NCI-H510A treated with DMSO at 0.1 percent for 48 hours (cell line): Measurements from ENCODE around the gene KAT6B.

Experiments
- DNase-seq: peaks from one replicate; lab custom pipeline; 2025; lab: John Stamatoyannopoulos, UW

KAT6B gene

GRCh38 chr10:74955796-74956195 lies 129.4 kb downstream of the KAT6B start:
- no peak for DNase-seq

GRCh38 chr10:74956555-74957111 lies 130.2 kb downstream of the KAT6B start:
- no peak for DNase-seq

- DNase-seq, result no peak
Measured at GRCh38 chr10:74957285-74957961, 131.0 kb downstream of the KAT6B start.

DNA sequence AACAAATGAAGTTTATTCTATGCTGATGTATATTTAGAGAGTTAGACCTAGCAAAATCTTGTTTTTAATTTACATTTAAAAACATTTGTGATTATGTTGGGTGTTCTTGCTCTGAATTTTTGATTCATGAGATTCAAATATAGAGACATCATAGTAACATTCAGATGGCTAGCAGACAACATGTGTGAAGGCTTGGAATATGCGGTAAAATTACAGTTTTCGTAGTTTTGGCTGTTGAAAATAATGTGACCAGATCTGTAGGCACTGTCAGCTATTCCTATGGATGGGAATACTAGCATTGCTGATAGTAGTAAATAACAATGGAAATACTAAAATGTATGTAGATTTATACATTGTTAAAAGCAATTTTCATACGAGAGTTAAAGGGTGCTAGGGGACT lies 131.9 kb downstream of the KAT6B start:
- no peak for DNase-seq

- DNase-seq, result no peak
Measured at GRCh38 chr10:74960670-74961069, 134.3 kb downstream of the KAT6B start.

GRCh38 chr10:74962517-74962916 lies 136.1 kb downstream of the KAT6B start:
- no peak for DNase-seq

DNA sequence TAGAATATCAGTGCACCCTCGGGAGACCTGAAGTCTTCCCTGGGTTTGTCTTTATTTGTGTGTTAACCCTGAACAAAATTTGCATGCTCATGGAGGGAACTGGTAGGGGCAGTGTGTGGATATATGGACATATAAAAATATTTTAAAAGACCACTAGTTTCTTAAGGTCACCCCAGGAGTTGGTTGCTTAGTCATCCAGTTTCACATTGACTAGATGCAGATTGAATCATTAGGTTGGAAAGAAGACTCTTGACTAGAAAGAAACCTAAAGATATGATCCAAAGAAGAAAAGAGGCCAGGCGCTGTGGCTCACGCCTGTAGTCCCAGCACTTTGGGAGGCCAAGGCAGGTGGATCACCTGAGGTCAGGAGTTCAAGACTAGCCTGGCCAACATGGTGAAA lies 137.1 kb downstream of the KAT6B start:
- no peak for DNase-seq

- DNase-seq, result peak; percentile 81
Measured at GRCh38 chr10:74967911-74968666, 141.7 kb downstream of the KAT6B start.

- no peak for DNase-seq
Measured at GRCh38 chr10:74968667-74969061, 142.3 kb downstream of the KAT6B start.

GRCh38 chr10:74969093-74969492 lies 142.7 kb downstream of the KAT6B start:
- DNase-seq, result no peak

GRCh38 chr10:74969530-74969929 lies 143.1 kb downstream of the KAT6B start:
- no peak for DNase-seq

DNA sequence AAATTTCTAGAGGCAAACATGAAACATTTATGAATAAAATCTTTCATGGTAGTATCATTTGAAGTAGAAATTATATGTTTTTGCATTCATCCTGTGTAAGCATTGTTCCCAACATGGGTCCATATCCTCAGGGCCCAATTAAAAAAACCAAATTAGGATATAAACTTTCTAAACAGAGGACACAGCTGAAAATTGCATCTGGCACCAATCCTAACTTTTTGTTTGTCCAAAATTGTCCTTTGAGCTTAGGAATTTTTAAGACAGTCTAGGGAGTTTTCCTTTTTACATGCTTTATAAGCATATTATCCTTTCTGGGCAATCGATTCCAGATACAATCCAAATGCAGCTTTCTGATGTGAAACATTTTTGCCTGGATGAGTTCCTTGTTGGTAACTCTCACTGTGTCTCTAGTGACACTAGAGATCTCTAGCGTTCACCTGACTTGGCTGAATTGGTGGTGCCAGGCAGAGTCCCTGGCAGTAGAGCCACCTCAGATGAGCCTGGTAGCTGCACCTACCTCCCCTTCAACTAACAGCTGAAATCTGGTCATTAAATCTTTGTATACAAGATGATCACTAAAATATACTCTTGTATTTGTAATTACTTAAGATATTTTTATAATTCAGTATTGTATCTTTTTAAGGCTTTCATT lies 147.5 kb downstream of the KAT6B start:
- no peak for DNase-seq

DNA sequence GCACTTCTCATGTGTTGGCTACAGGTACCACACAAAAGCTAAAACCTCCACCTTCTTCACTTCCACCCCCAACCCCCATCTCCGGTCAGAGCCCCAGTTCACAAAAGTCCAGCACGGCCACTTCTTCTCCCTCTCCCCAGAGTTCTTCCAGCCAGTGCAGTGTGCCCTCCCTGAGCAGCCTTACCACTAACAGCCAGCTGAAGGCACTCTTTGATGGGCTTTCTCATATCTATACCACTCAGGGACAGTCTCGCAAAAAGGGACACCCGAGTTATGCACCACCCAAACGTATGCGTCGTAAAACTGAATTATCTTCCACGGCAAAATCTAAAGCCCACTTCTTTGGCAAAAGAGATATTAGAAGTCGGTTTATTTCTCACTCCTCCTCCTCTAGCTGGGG lies 149.4 kb downstream of the KAT6B start:
- DNase-seq, result no peak

DNA sequence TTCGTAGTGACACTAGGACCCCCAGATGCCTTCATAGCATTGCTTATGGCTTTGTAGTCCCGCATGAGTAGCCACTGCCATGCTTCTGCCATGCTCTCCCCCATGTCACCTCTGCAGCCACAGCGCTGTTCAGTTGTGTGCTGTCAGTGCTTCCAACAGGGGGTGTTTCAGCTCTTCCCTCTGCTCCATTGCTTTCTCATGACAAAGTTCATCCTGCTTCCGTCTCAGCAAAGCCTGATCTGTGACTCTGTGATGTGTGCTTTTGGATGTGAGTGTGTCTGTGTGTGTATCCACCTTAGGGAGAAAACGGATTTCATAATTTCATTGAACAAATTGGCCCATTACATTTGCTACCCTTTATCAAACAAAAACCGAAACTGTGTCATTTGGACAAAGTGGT lies 150.2 kb downstream of the KAT6B start:
- no peak for DNase-seq

DNA sequence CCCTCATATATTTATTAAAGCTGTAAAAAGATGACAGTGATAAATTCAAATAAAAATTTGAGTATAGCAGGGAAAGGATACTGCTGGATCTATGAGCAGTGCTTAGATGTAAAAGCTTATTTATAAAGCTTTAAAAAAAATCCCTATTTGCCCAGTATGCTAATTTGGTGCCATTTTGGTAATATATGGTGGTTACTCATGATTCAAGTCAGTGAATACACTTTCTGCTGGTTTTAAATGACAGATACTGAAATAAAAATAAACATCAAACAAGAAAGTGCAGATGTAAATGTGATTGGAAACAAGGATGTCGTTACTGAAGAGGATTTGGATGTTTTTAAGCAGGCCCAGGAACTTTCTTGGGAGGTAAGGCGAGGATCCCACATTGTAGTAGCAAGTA lies 150.7 kb downstream of the KAT6B start:
- no peak for DNase-seq

- DNase-seq, result no peak
Measured at GRCh38 chr10:74977913-74978847, 151.8 kb downstream of the KAT6B start.

- no peak for DNase-seq
Measured at GRCh38 chr10:74981831-74982633, 155.6 kb downstream of the KAT6B start.

GRCh38 chr10:74982634-74982982 lies 156.2 kb downstream of the KAT6B start:
- DNase-seq, result no peak

DNA sequence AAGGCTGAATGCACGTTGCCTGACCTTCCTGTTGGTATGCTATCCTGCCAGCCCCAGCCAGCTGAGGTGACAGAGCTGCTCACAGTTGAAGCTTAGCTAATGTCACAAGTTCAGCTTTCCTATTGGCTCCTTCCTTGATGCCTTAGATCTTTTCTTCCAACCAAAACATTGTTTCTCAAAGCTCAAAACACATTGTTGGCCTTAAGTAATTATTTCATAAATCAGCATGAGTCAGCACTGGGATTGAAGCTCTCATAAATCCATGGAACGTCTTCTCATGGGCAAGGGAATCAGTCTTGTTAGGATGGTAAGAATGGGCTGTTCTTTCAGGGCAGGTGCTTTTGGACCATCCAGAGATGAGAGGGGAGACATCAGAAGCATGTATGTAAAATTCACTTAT lies 157.0 kb downstream of the KAT6B start:
- no peak for DNase-seq

DNA sequence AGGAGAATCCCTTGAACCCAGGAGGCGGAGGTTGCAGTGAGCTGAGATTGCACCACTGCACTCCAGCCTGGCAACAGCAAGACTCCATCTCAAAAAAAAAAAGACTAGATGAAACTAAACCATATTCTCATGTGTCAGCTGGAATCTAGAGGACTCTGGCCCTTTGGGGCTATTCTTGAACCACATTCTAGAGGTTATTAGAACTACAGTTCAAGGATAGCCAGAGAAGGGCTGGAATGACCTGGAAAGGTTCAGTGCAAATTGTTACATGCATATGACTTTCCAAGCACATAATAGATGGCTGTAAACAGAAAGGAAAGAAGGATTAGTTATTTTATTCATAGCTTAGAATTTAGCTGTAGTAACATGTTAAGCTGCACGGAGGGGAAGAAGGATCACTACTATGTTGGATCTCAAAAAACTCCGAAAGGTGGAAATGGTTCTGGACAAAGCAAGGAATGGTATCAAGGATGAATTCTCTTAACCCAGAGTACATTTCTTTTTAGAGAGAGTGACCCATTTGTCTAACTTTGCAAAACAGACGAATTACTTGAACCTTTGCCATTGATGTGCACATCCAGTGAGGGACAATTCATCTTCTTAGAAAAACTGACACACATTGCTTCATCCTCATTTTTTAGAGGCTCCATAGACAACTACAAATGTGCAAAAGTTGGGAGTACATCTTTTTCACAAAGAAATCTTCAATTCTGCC lies 161.1 kb downstream of the KAT6B start:
- DNase-seq, result no peak
